HL-60 (cell line): ENCODE data around the gene GDPD5.
A peak's percentile ranks its signal among the peaks of the same experiment; 100 is the strongest.

Source experiments
- DNase-seq, 2 experiments: peaks; one replicate each; pipeline ENCODE4 v3.0.0-alpha.2; 2010 to 2020; ENCODE audit warnings: low read depth in 1 of 2, low spot score in 1 of 2
- H3K27ac ChIP-seq: fragments of 250-450 bp; sonication (Bioruptor Pico); replicated peaks from 2 replicates; pipeline ENCODE4 v1.5.1; 2020; ENCODE audit warnings: mild to moderate bottlenecking, moderate library complexity
- H3K27me3 ChIP-seq: fragments of 250-450 bp; sonication (Bioruptor Pico); 2 replicates; pipeline ENCODE4 v1.5.1; 2021; ENCODE audit warnings: mild to moderate bottlenecking, moderate library complexity; ENCODE audit not compliant: insufficient read depth, poor library complexity, severe bottlenecking
- H3K4me3 ChIP-seq: replicated peaks from 2 replicates; pipeline ENCODE4 v1.5.1; 2011; ENCODE audit warnings: mild to moderate bottlenecking, control low read depth, low read length; ENCODE audit not compliant: insufficient read depth
- CTCF ChIP-seq: IDR thresholded peaks from one replicate; pipeline ENCODE4 v1.5.1; 2011; ENCODE audit warnings: low read length, control low read depth, inconsistent platforms; ENCODE audit not compliant: insufficient read depth
- GABPA ChIP-seq: IDR thresholded peaks from 2 replicates; pipeline ENCODE4 v1.6.1; 2012; ENCODE audit warnings: low read depth
- POLR2AphosphoS5 ChIP-seq: IDR thresholded peaks from 2 replicates; pipeline ENCODE4 v1.6.1; 2012; ENCODE audit warnings: low read depth
- REST ChIP-seq: IDR thresholded peaks from 2 replicates; pipeline ENCODE4 v1.6.1; 2012; ENCODE audit warnings: low read depth; ENCODE audit not compliant: insufficient replicate concordance
- SPI1 ChIP-seq: IDR thresholded peaks from 2 replicates; pipeline ENCODE4 v1.6.1; 2012; ENCODE audit warnings: low read depth, mild to moderate bottlenecking, borderline replicate concordance

The GDPD5 gene

GRCh38 chr11:75547617-75548058 lies 21.9 kb upstream of the GDPD5 start:
- TF ChIP-seq CTCF (peak; percentile 30), GABPA (no peak), POLR2AphosphoS5 (no peak)
- DNase-seq = no peak
- Histone ChIP-seq H3K27me3 (no peaks in the 10 kb centered on the region), H3K4me3 (no peak overlapping the region), H3K27ac (no peak overlapping the region)

DNA sequence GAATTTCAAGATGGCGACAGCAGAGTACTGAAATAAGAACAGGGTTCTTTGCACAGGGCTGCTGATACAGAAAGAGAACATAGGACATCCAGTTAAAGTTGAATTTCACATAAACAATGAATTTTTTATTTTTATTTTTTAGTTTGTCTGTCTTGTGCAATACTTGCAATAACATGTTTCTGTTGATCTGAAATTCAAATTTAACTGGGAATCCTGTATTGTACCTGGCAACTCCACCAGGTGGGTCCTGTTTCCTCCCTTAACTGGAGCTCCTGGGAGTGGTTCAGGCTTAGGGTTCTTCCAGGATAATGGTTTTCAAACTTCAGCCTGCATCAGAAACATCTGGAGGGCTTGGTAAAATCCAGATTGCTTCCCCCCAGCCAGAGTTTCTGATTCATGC lies 21.4 kb upstream of the GDPD5 start:
- no peak overlapping the region for H3K27ac ChIP-seq
- no peaks in the 10 kb centered on the region for H3K27me3 ChIP-seq
- no peak for DNase-seq
- H3K4me3 ChIP-seq = no peak overlapping the region
- TF ChIP-seq SPI1 (no peak), CTCF (no peak), POLR2AphosphoS5 (no peak), GABPA (no peak), REST (no peak)

- TF ChIP-seq SPI1 (no peak), POLR2AphosphoS5 (no peak)
- Histone ChIP-seq H3K27me3 (no peaks in the 10 kb centered on the region), H3K4me3 (no peak overlapping the region), H3K27ac (no peak overlapping the region)
- no peak for DNase-seq
Observed at GRCh38 chr11:75543806-75544205, 18.1 kb upstream of the GDPD5 start.

DNA sequence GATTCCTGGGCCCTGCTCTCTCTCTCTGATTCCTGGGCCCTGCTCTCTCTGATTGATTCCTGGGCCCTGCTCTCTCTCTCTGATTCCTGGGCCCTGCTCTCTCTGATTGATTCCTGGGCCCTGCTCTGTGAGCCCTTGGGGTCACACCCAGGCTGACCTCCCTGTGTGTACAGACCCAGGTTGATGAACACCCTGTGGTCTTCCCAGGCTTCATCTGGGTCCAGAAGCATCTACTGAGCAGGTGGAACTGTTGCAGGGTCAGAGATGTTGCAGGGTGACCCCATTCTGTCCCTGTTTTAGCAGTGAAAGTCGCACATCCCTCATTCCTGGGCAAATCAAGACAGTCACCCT lies 16.3 kb upstream of the GDPD5 start:
- no peak for TF ChIP-seq POLR2AphosphoS5
- no peak for TF ChIP-seq SPI1
- TF ChIP-seq GABPA = no peak
- no peak for TF ChIP-seq REST
- no peak for TF ChIP-seq CTCF
- H3K27me3 ChIP-seq = no peaks in the 10 kb centered on the region
- no peak for DNase-seq
- H3K4me3 ChIP-seq = no peak overlapping the region
- H3K27ac ChIP-seq = no peak overlapping the region
